HG03064 (cell line): Measurements from ENCODE around the gene CAMK1G.

Experiments
- ATAC-seq: cut with Tn5 transposase; IDR thresholded peaks from one replicate; pipeline ENCODE4 v1.9.1; 2021; ENCODE audit warnings: low read depth; ENCODE audit not compliant: unreplicated experiment

Gene CAMK1G

GRCh38 chr1:209617047-209617673 is 33.6 kb downstream of the CAMK1G start:
- ATAC-seq = no peak

DNA sequence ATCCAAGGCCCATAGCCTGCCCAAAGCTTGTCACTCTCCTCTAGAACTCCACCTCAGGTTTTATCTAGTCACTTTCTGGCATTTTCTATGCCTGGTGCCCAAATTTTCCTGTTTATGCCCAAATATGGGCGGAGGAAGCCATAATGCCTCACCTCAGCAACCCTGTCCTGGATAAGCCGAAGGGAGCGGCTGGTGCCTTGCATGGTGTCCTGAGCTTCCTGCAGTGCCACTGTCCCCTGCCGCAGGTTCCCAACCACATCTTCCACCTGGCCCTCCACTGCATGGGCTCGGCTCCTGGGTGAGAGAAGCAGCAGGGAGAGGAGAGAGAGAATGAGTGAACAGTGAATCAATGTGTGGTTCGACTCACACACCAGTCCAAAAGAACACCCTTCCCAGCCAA is 34.2 kb downstream of the CAMK1G start:
- no peak for ATAC-seq

DNA sequence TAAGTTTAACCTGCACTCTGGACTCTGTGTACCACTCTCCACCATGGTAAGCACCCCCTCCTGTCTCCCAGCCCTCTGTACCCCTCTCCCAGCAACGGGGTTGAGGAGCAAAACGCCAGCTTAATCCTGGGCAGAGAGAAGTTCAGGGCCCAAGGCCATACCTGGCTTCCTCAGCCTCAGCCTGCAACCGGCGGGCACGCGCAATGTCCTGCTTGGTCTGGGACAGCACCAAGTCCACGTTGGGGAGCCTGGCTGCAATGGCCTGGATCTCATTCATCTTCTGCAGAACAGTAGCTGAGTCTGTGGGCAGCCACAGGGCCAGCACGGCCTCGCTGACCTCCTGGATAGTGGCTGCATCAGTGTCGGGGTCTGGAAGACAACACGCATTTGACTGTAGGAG is 34.8 kb downstream of the CAMK1G start:
- ATAC-seq = no peak

DNA sequence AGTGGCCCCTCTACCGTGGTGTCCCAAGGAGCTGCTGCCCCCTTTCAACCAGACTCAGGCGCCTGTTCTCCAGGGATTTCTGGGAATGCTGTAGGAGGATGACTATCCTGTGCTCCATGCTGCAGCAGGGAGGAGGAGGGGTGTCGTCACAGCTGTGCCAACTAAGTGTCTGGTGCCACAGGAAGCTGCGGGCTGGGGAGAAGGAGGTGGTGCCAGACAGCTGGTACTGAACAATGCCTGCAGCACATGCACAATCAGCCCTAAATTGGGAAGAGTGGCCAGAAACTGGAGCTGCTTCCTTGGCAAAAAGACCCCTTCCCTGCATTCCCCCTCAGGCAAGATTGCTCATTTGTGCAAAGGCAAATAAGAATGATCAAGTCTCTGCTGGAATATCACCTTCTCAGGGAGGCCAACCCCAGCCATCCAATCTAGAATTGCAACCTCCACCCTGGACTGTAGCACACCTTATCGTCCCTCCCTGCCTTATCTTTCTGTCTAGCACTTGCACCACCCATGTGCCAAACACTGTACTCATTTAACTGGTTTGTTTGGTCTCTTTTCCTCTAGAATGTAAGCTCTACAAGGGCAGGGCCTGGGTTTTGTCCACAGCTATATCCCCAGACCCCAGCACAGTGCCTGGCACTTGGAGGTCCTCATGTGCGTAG is 35.4 kb downstream of the CAMK1G start:
- ATAC-seq = no peak

- ATAC-seq = no peak
Measured at GRCh38 chr1:209619696-209620486, 36.4 kb downstream of the CAMK1G start.

DNA sequence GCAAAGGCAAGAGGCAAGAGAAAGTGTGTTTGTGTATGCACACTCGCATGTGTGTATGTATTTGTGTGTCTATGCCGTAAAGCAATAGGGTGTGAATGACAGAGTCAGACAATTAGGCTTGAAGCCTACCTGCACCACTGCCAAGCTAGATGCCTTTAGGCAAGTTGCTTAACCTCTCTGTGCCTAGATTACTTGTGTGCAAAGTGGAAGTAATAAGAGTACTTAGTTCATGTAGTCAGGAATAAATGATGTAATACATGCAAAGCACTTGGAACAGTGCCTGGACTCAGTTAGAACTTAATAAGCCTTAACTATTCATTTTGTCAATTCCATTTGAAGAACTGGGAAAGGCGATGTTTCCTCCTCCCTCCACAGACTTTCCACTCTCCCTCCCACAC is 37.0 kb downstream of the CAMK1G start:
- ATAC-seq = no peak

- ATAC-seq = no peak
Measured at GRCh38 chr1:209621286-209621685, 37.8 kb downstream of the CAMK1G start.

GRCh38 chr1:209621741-209622655 is 38.5 kb downstream of the CAMK1G start:
- ATAC-seq = no peak

DNA sequence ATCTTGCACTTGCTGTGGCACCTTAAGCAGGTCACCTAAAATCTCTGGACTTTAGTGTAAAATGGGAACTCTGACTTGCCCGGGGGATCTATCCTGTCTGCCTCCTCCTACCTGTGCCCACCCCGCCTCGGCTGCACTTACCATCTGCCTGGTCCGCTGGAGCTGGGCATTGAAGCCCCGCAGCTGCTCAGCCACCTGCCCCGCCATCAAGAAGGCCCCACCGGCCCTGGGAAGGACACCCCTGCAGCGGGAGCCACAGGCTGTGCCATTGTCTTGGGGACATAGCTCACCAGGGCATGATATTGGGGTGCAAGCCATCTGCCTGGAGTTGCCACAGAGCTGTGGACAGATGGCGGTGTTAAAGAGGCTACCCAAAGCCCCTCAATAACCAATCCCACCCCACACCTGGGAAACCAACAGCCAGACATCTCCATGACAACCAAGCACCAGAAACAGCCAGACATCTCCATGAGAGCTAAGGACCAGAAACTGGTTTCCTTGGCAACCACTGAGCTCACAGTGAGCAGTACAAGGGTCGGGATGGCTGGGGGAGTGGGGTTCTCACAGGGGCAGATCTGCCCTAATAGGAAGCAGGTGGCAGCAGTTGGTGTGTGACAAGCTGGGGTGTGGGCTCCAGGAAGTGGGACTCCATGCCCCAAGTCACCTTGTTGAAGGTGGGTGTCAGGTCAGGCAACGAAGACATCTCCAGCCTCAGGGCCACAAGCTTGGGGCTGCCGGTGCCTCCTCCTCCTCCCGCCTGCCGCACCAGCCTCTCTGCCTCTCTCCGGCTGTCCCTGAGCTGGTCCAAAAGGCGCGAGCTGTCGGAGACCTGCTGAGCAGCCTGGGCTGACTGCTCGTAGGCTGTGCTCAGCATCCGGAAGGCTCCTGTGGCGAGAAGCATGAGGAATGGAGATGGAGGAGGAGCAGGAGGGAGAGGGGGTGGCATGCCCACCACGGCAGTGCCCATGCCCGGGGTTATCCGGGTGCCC is 39.6 kb downstream of the CAMK1G start:
- ATAC-seq = no peak

- ATAC-seq = no peak
Measured at GRCh38 chr1:209624558-209625549, 41.3 kb downstream of the CAMK1G start.

- no peak for ATAC-seq
Measured at GRCh38 chr1:209625791-209626285, 42.3 kb downstream of the CAMK1G start.

- ATAC-seq = no peak
Measured at GRCh38 chr1:209626346-209627026, 43.0 kb downstream of the CAMK1G start.

- ATAC-seq = peak; percentile 9
Measured at GRCh38 chr1:209627027-209627731, 43.7 kb downstream of the CAMK1G start.

DNA sequence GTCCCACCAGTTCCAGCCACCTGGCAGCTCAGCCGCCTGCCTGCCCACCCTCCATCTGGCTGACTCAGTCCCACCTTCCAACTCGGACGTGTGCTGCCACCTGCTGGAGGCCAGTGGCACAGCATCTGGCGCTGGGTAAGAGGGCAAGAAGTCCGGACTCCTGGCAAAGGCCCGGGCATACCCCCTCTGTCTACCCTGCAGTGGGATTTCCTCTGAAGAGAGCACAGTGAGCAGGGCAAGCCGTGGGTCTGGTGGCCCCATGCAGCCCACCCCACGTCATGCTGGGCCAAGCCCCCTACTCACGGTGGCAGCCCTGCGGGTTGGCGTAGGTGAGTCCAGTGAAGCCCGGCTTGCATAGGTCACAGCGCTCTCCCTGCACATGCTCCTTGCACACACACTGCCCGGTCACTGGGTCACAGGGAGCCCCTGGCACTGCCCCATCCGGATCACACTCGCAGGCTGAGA is 44.2 kb downstream of the CAMK1G start:
- ATAC-seq = peak; percentile 81

DNA sequence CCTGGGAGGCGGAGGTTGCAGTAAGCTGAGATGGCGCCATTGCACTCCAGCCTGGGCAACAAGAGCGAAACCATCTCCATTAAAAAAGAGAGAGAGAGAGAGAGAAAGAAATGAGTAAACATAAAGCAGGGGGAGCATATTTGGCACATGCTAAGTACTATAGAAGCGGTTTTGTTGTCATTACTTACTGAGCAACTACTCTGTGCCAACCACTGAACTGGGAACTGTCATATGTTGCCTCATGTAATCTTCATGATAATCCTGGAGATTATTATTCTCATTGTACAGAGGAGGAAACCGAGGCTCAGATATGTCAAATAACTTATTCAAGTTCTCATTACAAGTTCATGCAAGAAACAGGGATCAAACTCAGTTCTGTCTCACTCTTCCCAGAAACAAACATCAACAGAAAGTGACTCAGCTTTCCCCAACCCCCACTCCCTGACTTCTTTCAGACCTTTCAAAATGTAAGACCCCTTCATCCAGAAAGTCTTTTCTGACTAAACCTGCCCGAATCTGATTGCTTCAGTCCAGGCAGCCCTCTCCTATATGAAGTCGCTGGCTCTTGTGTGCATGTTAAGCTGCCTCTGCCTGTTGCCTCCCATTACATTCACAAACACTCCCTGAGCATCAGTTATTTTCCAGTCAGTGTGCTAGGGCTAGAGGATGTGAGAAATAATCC is 45.2 kb downstream of the CAMK1G start:
- ATAC-seq = no peak
